ENCODE data around the gene ITGAE. TPM values are rescaled to one million over a fixed set of nuclear protein-coding genes. Genes with fewer than 3 reads are reported as not detected.

Gene ITGAE
- total and polyA plus RNA-seq, 7 donors: 25.2 to 51.8 (median 42.9) TPM

DNA sequence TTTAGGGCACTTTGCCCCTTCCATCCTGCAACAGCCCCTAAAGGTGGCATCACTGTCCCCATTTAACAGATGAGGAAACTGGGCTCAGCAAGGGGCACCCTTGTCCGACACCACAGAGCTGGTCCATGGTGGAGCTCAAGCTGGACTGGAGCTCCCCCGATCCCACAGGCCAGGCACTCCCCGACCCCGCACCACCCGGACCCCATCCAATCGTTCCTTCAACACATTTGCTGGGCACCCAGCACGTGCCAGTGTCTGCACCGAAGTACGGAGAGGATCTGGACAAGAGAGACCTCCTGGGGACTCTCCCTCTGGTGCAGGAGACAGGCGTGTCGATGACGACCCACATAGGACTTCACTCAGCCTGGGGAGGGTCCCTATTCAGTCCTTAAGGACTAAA, 119.0 kb downstream of the ITGAE start:
- TF ChIP-seq EP300 (IDR thresholded peaks at IDR 0.05) (no peak), POLR2A (IDR thresholded peaks at IDR 0.05) (no peak), POLR2AphosphoS5 (IDR thresholded peaks at IDR 0.05) (no peak)
- TF ChIP-seq, protein P1, sequence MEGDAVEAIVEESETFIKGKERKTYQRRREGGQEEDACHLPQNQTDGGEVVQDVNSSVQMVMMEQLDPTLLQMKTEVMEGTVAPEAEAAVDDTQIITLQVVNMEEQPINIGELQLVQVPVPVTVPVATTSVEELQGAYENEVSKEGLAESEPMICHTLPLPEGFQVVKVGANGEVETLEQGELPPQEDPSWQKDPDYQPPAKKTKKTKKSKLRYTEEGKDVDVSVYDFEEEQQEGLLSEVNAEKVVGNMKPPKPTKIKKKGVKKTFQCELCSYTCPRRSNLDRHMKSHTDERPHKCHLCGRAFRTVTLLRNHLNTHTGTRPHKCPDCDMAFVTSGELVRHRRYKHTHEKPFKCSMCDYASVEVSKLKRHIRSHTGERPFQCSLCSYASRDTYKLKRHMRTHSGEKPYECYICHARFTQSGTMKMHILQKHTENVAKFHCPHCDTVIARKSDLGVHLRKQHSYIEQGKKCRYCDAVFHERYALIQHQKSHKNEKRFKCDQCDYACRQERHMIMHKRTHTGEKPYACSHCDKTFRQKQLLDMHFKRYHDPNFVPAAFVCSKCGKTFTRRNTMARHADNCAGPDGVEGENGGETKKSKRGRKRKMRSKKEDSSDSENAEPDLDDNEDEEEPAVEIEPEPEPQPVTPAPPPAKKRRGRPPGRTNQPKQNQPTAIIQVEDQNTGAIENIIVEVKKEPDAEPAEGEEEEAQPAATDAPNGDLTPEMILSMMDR (IDR thresholded peaks at IDR 0.05): no peak
- H3K27me3 ChIP-seq: peaks cover 3 to 47% (median 13%) of the 10 kb centered on the region in 3 donors
- H3K36me3 ChIP-seq: no peaks in the 10 kb centered on the region
- intact Hi-C loops (cut with DNase I): no loop called here
- H3K4me3 ChIP-seq: no peak overlapping the region
- 89 to 91% methylated on average over 12 of the region's 12 CpGs for WGBS, 2 donors
- H3K4me1 ChIP-seq: no peaks in the 10 kb centered on the region
- H3K27ac ChIP-seq: no peak overlapping the region
- H3K9me3 ChIP-seq: no peaks in the 10 kb centered on the region
- no peak for DNase-seq

DNA sequence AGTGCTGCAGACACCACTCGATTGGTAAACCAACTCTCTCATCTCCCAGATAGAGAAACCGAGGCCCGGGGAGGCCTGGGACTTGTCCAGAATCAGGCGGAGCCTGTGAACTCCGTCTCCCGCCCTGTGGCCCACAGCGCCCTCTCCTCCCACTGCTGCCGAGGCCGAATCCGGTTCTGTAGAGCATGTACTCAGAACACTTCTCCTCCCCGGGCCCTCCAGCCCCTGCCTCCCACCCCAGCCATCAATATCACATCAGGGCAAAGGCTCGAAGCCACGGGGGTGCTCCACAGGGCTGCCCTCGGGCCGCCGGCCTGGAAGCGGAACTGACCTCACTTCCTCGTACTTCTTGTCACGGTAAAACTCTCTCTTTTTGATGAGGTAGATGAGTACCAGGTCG, 119.4 kb downstream of the ITGAE start:
- H3K27ac ChIP-seq: no peak overlapping the region
- no peaks in the 10 kb centered on the region for H3K9me3 ChIP-seq
- WGBS, 2 donors: 78 to 81% methylated on average over 20 of the region's 20 CpGs
- no peak for DNase-seq
- TF ChIP-seq, protein P1 (IDR thresholded peaks at IDR 0.05): no peak
- TF ChIP-seq POLR2AphosphoS5 (IDR thresholded peaks at IDR 0.05) (no peak), POLR2A (IDR thresholded peaks at IDR 0.05) (no peak)
- no peaks in the 10 kb centered on the region for H3K4me1 ChIP-seq
- no peak overlapping the region for H3K4me3 ChIP-seq
- H3K36me3 ChIP-seq: no peaks in the 10 kb centered on the region
- intact Hi-C loops (cut with DNase I): no loop called here
- H3K27me3 ChIP-seq: peaks cover 3 to 47% (median 13%) of the 10 kb centered on the region in 3 donors

DNA sequence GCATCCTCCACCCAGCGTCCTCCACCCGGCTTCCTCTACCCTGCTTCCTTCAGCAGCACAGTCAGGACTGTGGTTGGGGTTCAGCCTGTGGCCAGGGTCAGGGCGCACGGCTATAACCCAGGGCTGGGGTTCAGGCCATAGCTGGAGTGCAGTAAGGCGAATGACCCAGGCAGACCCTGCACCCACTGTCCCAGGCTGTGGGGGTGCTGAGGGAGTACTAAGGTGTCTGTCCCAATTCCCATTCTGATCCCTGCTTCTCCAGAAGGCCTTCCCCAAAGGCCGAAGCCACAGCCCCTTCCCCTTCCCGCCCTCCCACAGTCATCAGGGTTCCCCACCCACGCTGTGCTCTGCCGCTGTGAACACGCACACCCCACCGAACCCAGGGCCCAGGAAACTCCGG, 119.9 kb downstream of the ITGAE start:
- Histone ChIP-seq H3K4me1 (no peaks in the 10 kb centered on the region), H3K9me3 (no peaks in the 10 kb centered on the region), H3K36me3 (no peaks in the 10 kb centered on the region), H3K27me3 (peaks cover 3 to 47% (median 13%) of the 10 kb centered on the region in 3 donors), H3K27ac (no peak overlapping the region), H3K4me3 (no peak overlapping the region)
- intact Hi-C loops (cut with DNase I): no loop called here
- TF ChIP-seq, protein P1 (IDR thresholded peaks at IDR 0.05): no peak
- TF ChIP-seq POLR2AphosphoS5 (IDR thresholded peaks at IDR 0.05) (no peak), POLR2A (IDR thresholded peaks at IDR 0.05) (no peak), EP300 (IDR thresholded peaks at IDR 0.05) (no peak)
- WGBS, 2 donors: 87 to 91% methylated on average over 12 of the region's 12 CpGs
- no peak for DNase-seq

DNA sequence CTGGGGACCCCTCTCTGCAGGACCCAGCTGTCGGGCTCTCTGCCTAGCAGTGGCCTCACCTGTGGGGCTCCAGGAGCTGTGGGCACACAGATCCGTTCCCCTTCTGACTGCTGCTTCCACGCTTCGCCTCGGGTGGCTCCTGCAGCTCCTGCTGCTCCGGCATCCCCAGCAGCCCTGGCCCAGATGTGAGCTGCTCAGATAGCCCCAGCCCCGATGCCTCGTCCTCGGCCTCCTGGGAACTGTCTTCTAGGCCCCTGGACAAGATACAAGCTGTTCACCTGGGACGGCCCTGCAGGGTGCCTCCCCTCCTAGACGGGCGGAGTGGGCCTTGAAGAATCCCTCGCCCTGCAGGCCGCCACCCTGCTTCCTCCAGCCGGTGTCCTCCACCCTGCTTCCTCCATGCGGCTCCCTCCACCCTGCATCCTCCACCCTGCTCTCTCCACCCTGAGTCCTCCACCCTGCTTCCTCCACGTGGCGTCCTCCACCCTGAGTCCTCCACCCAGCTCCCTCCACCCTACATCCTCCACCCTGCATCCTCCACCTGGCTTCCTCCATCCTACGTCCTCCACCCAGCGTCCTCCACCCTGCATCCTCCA, 121.4 kb downstream of the ITGAE start:
- Histone ChIP-seq H3K36me3 (no peaks in the 10 kb centered on the region), H3K27me3 (peaks cover 3 to 38% (median 9%) of the 10 kb centered on the region in 3 donors), H3K4me3 (no peak overlapping the region), H3K4me1 (no peaks in the 10 kb centered on the region), H3K27ac (no peak overlapping the region), H3K9me3 (no peaks in the 10 kb centered on the region)
- TF ChIP-seq POLR2A (IDR thresholded peaks at IDR 0.05) (no peak), POLR2AphosphoS5 (IDR thresholded peaks at IDR 0.05) (no peak), EP300 (IDR thresholded peaks at IDR 0.05) (no peak)
- TF ChIP-seq, protein P1 (IDR thresholded peaks at IDR 0.05): no peak
- intact Hi-C loops (cut with DNase I): no loop called here
- WGBS, 2 donors: 31 to 55% methylated on average over 20 of the region's 20 CpGs
- no peak for DNase-seq

Measured in sigmoid colon (tissue), 7 donors.